GM12873 (cell line): Measurements from ENCODE around the gene IFFO2.

Experiments
- CTCF ChIP-seq: IDR thresholded peaks from 2 replicates; pipeline ENCODE4 v1.5.1; 2012; ENCODE audit warnings: low read depth, mild to moderate bottlenecking, moderate library complexity, low read length, control low read depth; ENCODE audit not compliant: insufficient read depth; ENCODE audit errors: missing control alignments

Gene IFFO2

GRCh38 chr1:18962855-18963737, 6.6 kb upstream of the IFFO2 start:
- no peak for TF ChIP-seq CTCF

GRCh38 chr1:18962121-18962721, 5.7 kb upstream of the IFFO2 start:
- no peak for TF ChIP-seq CTCF

GRCh38 chr1:18960821-18961220, 4.3 kb upstream of the IFFO2 start:
- no peak for TF ChIP-seq CTCF

- no peak for TF ChIP-seq CTCF
These were observed 3.9 kb upstream of the IFFO2 start for GRCh38 chr1:18960409-18960808.

- no peak for TF ChIP-seq CTCF
These were observed 3.1 kb upstream of the IFFO2 start for GRCh38 chr1:18959591-18959990.

GRCh38 chr1:18957532-18958300, 1.2 kb upstream of the IFFO2 start:
- no peak for TF ChIP-seq CTCF

- no peak for TF ChIP-seq CTCF
These were observed 653 bp upstream of the IFFO2 start for GRCh38 chr1:18957136-18957521.
